ENCODE data around the gene SH2D4B.
"Not testable (repeated sequence)": the region's sequence is repeated elsewhere in the genome, so short reads cannot be mapped to it uniquely, and the experiment has no call there.

Gene SH2D4B

DNA sequence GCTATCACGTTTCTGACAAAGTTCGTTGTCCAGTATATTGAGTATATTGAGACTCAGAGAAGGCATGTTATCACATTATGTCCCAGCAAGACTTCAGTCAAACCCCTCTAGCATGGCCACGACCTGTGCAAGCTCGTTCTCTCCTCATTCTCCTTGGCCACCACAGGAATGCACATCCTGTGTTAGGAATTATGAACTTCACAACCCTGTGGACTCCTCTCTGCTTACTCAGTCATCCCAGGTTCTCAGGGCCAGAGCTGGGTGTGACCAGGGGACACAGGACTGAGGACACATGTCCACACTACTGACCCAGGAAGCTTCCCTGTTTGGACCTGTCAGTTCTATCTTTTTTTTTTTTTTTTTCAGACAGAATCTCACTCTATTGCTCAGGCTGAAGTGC is 4.4 kb downstream of the SH2D4B start:
- DNase-seq (ENCODE audit: low read depth in 3 of 3, low spot score in 1 of 3): no peak

DNA sequence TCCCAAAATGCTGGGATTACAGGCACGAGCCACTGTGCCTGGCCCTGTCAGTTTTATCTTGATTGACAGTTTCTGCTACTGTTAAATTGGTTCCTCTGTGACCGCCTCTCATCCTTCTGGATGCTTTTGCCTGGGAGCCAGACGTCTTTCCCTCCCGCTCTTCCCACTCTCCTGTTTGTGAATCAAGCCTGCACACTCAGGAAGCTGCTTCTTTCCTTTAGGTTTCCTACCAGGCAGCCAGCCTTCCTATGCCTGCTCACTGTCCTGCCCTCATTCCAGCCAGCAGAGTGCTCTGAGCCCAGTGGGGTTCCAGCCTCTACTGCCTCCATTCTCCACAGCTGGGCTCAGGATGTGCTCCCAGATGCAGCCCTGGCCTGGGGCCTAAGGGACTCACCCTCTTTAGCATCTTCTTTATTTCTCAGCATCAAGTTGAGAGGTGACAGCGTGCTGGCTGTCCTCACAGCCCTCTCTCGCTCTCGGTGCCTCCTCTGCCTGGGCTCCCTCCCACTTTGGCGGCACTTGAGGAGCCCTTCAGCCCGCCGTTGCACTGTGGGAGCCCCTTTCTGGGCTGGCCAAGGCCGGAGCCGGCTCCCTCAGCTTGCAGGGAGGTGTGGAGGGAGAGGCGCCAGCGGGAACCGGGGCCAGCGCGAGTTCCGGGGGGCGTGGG is 5.1 kb downstream of the SH2D4B start:
- no peak for DNase-seq (ENCODE audit: low read depth in 3 of 3, low spot score in 1 of 3)

DNA sequence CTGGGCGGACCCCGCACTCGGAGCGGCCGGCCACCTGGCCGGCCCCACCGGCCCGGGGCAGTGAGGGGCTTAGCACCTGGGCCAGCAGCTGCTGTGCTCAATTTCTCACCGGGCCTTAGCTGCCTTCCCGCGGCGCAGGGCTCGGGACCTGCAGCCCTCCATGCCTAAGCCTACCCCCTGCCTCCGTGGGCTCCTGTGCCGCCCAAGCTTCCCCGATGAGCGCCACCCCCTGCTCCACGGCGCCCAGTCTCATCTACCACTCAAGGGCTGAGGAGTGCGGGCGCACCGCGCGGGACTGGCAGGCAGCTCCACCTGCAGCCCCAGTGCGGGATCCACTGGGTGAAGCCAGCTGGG is 5.6 kb downstream of the SH2D4B start:
- DNase-seq (ENCODE audit: low read depth in 3 of 3, low spot score in 1 of 3): not testable (repeated sequence)

DNA sequence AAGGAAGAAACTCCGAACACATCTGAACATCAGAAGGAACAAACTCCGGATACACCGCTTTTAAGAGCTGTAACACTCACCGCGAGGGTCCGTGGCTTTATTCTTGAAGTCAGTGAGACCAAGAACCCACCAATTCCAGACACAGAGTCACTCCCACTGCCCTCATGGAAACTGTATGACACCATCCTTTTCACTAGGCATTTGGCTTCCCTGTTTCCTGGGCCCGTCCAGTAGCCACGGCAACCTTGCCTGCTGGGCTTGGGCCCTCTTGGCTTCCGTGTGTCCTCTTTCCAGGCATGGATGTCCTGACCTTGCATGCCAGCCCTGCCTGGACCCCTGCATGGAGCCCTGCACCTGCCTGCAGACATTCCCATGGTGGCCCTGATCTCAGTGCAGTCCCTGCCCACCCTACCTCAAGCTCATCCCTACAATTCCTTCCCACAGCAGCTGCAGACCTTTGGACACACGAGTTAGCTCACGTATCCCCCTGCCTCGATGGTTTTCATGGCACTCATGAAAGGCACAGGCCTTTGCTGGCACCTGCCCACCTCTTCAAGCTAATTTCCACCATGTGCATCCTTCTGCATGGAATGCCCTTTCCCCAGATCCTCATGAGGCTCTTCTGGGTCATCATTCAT is 6.7 kb downstream of the SH2D4B start:
- no peak for DNase-seq (ENCODE audit: low read depth in 3 of 3, low spot score in 1 of 3)

DNA sequence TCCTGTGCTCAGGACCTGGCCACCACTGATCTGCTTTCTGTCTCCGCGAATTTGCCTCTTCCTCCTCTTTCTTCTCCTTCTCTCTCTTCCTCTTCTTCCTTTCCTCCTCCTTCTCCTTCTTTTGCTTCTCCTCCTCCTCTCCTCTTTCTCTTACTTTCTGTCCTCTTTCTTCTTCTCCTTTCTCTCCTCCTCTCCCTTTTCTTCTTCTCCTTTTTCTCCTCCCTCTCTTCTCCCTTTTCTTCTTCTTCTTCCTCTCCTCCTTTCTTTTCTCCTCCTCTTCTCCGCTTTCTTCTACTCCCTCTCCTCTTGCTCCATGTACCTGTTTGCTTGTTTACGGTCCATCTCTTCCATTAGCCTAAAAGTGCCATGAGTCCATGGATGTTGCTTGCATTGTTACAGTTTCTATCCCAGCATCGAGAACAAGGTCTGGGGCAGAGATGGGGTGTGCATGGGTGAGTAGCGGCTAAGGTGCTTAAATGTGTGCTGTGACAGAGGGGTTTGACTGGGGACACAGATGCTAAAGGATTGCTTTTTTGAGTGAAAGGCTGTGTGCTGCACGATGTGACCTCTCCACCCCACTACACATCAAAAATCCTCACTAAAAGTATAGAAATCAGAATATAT is 7.7 kb downstream of the SH2D4B start:
- no peak for DNase-seq (ENCODE audit: low read depth in 3 of 3, low spot score in 1 of 3)

DNA sequence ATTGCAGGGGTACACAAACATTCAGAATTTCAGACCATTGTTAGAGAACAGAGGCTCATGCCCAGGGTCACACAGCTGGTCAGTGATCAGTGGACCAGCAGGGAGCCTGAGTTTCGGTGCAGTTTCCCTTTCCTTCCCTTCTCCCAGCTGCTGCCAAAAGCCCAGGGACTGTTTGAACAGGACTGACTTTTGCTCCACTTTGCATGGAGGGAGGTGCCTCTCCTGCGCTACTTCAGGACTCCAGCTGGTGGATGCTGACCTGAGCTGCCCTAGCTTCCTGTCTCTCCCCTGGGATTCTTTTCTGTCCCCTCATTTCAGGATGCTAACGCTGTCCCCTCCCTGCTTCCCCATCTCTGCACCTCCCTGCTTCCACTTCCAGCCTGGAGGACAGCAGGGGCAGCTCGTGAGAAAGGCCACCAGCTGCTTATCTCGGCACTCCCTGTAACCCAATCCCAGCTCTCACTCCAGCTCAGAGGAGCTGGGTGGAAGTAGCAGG is 14.5 kb downstream of the SH2D4B start:
- DNase-seq (ENCODE audit: low read depth in 3 of 3, low spot score in 1 of 3): no peak

DNA sequence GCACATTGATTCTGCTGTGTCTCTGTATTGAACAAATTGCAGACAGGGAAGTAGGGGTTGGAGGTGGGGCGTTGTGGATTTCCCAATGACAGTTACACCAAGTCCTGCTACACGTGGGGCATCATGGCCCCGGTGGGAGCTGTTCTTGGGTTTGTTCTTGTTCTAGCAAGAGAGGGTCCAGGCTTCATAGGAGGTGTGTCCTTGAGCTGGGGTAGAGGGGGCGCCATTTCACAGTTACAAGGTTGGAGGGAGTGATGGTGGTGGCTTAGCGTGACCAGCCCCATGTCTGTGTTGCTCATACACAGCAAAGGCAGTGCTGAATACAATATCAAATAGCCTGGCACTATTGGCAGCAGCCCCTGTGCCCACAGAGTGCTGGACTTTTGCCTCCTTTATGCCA is 15.7 kb downstream of the SH2D4B start:
- no peak for DNase-seq (ENCODE audit: low read depth in 3 of 3, low spot score in 1 of 3)

DNA sequence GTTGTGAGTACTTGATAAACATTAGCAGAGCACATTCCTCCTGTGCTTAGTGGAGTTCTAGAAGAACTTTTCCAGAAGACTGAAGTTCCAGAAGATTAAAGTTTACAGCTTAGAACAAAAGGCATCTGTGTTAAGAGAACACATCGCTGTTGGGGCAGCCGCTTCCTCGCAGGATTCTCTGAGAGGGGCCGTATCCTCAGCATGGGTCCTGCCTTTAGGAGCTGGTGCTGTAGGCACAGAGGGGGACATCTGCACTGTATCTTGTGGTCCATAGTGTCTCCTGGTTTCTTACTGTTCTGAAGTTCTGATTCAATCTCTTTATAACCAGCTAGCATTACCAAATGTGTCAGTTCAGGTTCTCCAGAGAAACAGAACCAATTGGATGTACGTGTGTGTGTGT is 16.3 kb downstream of the SH2D4B start:
- DNase-seq (ENCODE audit: low read depth in 3 of 3, low spot score in 1 of 3): no peak

DNA sequence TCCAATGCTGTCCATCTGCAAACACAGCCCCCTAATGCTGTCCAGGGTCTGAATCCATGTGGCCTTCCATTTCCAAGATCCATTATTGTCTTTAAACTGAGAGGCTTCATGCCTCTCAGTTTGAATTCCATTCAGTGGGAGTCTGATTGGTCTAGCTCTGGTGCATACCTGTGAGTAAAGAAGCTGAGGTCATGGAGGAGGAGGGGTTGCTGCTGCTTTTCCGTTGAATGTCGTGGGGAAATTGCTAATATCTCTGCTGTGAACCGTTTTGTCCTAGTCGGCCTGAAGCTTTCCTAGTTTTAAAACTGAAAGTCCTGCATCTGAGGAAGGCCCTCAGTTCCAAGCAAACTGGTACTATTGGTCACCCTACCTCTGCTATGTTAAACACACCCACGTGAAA is 17.7 kb downstream of the SH2D4B start:
- no peak for DNase-seq (ENCODE audit: low read depth in 3 of 3, low spot score in 1 of 3)

DNA sequence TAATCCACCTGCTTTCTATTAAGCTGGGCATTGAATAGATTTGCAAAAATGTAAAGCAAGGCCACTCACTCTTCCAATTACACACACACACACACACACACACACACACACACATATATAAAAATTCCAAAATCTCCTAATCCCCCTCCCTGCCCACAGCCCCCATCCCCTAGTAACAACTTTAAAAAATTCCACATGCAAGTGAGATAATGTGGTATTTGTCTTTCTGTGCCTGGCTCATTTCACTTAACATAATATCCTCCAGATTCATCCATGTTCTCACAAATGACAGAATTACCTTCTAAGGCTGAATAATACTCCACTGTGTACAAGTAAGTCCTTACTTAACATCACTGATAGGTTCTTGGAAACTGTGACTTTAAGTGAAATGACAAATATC is 24.2 kb downstream of the SH2D4B start:
- DNase-seq (ENCODE audit: low read depth in 3 of 3, low spot score in 1 of 3): no peak

DNA sequence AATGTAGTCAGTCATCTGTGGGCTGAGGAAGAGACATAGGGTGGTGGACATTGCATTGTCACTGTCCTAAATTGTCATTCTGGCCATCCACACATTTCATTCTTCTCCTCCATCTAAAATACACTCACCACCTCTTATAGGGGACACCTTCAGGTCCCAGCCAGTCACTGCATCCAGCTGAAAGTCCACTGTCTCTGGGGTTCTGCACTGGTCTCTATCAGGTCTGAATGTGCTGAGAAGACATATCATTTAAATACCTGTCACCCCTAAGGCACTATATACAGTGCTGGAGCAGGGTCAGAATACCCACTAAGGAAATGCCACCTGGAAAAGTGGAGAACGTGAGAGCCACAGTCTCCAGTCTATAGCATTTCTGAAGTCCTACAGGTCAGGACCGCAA is 29.6 kb downstream of the SH2D4B start:
- DNase-seq (ENCODE audit: low read depth in 3 of 3, low spot score in 1 of 3): no peak

DNA sequence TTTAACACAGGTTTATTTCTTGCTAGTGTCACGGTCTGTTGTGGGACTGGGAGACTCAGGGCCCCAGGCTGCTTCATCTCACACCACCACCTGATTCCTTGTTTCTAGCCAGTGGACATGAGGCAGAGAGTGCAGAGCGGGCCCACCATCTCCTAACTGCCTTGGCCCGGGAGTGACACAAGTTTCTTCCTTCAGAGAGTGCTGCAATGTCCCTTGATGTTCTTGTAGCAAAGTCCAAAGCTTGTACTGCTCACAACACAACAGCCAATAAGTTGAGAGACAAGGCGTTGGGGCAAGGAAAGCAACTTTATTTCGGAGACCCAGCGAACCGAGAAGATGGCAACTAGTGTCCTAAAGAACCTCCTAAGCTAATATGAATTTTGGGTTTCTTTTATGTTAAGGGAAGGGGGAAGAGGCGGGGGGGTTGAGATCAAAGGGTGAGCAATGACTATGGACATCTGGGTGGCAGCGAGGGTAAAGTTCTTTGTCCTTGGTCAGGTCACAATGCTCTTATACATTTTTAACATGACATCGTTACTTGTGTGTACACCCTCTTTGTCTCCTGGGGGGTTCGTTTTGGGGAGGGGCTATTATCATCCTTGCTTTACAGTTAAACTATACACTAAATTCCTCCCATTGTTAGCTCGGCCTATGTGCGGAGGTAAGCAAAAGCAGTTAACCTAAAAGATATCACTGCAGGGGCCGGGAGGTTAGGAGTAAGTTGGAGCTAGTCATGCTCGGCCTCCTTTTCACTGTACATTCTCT is 31.6 kb downstream of the SH2D4B start:
- DNase-seq (ENCODE audit: low read depth in 3 of 3, low spot score in 1 of 3): no peak

DNA sequence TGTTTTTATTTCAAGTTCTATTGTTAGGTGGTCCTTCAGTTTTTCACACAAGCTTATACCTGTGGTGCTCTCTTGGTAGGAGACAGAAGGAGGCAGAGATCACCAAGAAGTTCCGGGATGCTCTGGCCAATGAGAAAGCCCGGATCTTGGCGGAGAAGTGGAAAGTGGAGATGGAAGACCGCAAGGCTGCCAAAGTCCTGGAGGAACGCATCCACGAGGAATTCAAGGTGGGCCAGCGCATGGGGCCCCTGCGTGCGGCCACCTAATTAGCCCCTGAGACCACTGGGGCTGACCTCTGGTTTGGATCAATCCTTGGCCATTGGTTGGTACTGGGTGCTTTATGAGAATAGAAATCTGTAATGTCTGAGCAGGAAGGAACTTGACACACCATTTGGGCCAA is 33.6 kb downstream of the SH2D4B start:
- DNase-seq (ENCODE audit: low read depth in 3 of 3, low spot score in 1 of 3): no peak

DNA sequence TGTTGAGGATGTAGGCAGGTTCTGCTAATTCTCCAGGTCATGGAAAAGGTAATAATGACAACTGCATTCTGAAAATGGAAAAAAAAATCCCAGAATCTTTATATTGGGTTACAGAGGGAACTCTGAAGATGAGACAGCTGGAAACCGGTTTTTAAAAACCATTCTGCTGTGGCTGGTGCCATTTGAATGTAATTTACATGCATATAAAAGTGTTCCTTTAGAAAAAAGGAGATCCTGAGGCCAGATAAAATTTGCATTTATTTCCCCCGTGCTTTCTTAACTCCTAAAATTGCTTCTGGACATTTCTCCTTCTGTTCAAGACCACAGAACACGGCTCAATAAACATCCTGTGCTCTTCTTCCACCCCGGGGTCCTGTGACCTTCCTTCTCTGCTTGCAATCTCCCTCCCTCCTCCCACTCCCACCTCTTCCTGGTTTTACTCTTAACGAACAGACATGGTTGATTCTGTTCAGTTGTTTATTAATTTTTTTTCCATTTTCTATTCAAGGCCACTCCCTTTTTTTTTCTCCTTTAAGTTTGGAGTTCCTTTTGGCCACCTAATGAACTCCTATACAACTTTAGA is 41.6 kb downstream of the SH2D4B start:
- DNase-seq (ENCODE audit: low read depth in 3 of 3, low spot score in 1 of 3): no peak

DNA sequence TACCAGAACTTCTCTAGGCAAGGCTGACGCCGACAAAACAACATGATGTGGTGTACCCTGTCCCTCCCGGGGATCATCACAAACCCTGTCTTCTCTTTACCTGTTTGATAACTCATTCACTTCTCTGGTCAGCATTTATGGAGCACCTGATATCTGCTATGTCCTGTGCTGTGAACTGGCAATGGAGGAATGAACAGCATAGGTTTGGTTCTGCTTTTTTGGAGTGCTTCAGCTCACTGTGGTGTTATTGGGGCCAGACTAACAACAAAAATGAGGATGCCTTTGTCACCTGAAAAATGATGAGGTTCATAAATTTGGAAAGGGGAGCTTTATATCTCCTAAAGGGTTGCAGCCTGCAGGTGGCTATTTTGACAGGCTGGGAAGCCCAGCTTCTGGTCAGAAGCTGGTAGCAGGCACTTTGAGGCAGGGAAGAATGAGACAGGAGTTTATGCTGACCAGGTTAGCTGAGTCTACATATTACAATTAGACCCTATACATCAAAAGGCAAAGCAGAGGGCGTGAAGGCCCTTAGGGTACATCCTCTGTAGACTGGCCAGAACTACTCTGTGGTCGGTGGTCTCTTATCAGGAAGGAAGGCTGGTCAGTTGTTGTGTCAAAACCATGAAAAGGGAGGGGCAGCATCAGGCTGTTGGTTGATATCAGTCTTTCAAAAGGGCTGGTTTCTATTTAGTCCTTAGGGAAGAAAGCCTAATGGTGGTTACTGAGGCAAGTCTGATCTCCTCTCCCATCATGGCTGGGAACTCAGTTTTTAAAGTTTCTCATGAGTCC is 42.3 kb downstream of the SH2D4B start:
- DNase-seq (ENCODE audit: low read depth in 3 of 3, low spot score in 1 of 3): no peak

DNA sequence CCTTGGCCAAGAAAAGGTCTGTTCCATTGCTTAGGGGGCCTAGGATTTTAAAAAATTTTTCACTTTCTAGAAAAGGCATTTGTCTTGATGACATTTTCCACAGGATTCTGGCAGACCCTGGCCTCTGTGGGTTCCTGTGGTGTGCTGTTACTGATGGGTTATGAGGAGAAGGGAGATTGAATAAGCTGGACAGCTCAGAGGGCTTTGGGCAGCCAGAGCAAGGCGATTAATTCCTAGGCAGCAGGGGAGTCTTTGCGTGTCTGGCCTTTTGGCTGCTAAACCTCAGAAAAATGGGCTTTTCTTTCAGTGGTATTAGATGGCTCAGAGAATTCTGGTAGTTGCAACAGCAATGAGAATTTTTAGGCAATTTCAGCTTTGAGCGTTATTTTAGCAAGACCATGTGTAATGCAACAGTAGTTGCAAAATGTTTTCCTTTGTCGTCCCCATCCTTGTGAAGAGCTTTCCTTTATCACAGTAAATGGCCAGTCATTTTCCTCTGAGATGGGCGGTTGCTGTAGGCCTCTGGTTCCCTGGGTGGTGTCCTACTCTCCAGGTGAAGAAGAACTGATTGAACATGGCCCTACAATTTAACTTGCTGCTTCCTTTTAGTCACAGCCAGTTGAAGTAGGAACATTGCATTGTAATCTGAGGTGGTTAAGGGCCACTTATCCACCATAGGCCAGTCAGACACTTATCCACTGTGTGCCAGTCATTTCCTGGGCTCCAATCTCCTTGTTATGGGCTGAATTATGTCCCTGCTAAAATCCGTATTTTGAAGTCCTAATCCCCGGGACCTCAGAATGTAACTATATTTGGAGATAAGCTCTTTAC is 43.2 kb downstream of the SH2D4B start:
- DNase-seq (ENCODE audit: low read depth in 3 of 3, low spot score in 1 of 3): no peak

DNA sequence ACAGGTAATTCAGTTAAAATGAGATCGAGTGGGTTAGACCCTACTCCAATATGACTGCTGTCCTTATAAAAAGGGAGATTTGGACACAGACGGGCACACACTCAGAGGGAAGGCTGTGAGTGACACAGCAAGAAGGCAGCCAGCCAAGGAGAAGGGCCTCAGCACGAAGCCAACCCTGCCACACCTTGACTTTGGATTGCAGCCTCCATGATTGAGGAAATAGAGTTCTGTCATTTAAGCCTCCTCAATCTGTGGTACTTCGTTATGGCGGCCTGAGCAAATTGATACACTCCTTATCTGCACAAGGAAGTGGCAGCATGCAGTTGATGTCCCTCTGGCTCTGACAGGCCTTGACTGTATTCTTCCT is 43.8 kb downstream of the SH2D4B start:
- DNase-seq (ENCODE audit: low read depth in 3 of 3, low spot score in 1 of 3): no peak

DNA sequence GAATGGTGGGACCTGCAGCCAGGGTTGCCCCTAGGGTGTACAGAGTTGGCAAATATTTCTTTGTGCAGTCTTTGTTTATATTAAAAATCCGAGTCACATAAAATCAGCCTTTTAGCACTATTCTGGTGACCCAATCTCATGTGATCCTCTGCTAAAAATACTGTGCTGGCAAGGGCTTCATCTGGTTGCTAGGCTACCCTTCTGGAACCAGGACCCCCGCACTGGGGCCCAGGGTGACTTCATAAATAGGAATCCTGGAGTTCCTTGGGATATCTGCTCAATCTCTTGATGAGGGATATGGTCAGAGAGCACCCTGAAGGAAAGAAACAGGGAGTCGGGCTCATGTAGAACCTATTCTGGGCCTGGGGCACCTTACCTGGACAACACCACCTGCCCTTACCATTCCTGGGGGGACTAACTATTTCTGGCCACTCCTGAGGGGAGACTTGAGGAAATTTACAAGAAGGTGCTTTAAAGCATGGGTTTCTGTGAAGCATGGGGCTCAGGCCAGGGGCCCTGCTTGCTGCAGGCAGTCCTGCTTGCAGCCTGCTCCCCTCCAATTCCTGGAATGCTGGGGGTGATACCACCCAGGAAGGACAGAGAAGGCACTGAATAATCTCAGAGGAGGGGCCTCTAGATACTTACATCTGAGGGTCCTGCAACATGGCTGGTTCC is 44.7 kb downstream of the SH2D4B start:
- DNase-seq (ENCODE audit: low read depth in 3 of 3, low spot score in 1 of 3): no peak

DNA sequence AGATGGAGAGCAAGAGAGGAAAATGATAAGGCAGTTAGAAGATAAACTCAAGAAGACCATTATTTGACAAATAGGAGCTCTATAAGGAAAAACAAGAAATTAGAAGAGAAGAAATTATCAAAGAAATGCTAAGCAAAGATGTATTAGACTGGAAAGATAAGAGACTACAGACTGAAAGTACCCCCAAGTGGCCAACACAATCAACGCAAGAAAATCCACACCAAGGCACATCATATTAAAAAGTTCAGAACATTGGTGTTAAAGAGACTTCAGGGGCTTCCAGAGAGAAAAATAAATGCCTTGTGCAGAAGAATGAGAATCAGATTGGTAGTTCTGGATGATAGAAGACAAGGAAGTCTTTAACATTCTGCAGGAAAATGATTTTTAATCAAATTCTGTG is 46.0 kb downstream of the SH2D4B start:
- DNase-seq (ENCODE audit: low read depth in 3 of 3, low spot score in 1 of 3): no peak
